ENCODE measurements around the gene MYO19.

GRCh38 chr17:36505171-36505570, 29.5 kb downstream of the MYO19 start:
- TF ChIP-seq CTCF (IDR thresholded peaks at IDR 0.05) = no peak
- TF ChIP-seq POLR2A (IDR thresholded peaks at IDR 0.05) = no peak

Data from adrenal gland (tissue), 5 donors.